Measurements from ENCODE around the gene CEP112.

CEP112 gene

GRCh38 chr17:66056148-66056547 lies 135.8 kb downstream of the CEP112 start:
- no peak for DNase-seq

- DNase-seq = no peak
Observed at GRCh38 chr17:66054242-66054641, 137.7 kb downstream of the CEP112 start.

- no peak for DNase-seq
Observed at GRCh38 chr17:66044083-66044482, 147.8 kb downstream of the CEP112 start.

- no peak for DNase-seq
Observed at GRCh38 chr17:66043419-66043818, 148.5 kb downstream of the CEP112 start.

- DNase-seq = no peak
Observed at GRCh38 chr17:66040402-66040801, 151.5 kb downstream of the CEP112 start.

GRCh38 chr17:66038125-66038524 lies 153.8 kb downstream of the CEP112 start:
- DNase-seq = no peak

GRCh38 chr17:66037221-66037620 lies 154.7 kb downstream of the CEP112 start:
- no peak for DNase-seq

GRCh38 chr17:66032082-66032712 lies 159.7 kb downstream of the CEP112 start:
- DNase-seq = no peak

- DNase-seq = no peak
Observed at GRCh38 chr17:66025551-66025950, 166.4 kb downstream of the CEP112 start.

- no peak for DNase-seq
Observed at GRCh38 chr17:66021757-66022156, 170.2 kb downstream of the CEP112 start.

GRCh38 chr17:66018786-66019185 lies 173.1 kb downstream of the CEP112 start:
- no peak for DNase-seq

GRCh38 chr17:66016231-66016630 lies 175.7 kb downstream of the CEP112 start:
- no peak for DNase-seq

GRCh38 chr17:66008680-66009079 lies 183.3 kb downstream of the CEP112 start:
- no peak for DNase-seq

GRCh38 chr17:66006654-66007053 lies 185.3 kb downstream of the CEP112 start:
- DNase-seq = no peak

- no peak for DNase-seq
Observed at GRCh38 chr17:66002812-66003211, 189.1 kb downstream of the CEP112 start.

- no peak for DNase-seq
Observed at GRCh38 chr17:66002063-66002585, 189.8 kb downstream of the CEP112 start.

GRCh38 chr17:66000216-66000615 lies 191.7 kb downstream of the CEP112 start:
- DNase-seq = no peak

- DNase-seq = no peak
Observed at GRCh38 chr17:65998675-65999074, 193.3 kb downstream of the CEP112 start.

- no peak for DNase-seq
Observed at GRCh38 chr17:65994679-65995078, 197.3 kb downstream of the CEP112 start.

GRCh38 chr17:65994114-65994513 lies 197.8 kb downstream of the CEP112 start:
- no peak for DNase-seq

- DNase-seq = no peak
Observed at GRCh38 chr17:65990593-65990992, 201.3 kb downstream of the CEP112 start.

GRCh38 chr17:65988451-65988850 lies 203.5 kb downstream of the CEP112 start:
- no peak for DNase-seq

- no peak for DNase-seq
Observed at GRCh38 chr17:65987988-65988387, 203.9 kb downstream of the CEP112 start.

GRCh38 chr17:65985571-65985970 lies 206.4 kb downstream of the CEP112 start:
- no peak for DNase-seq

GRCh38 chr17:65984299-65984698 lies 207.6 kb downstream of the CEP112 start:
- DNase-seq = no peak

Data from T1000 (cell line).